Measurements from ENCODE around the gene NEK1. TPM values are rescaled to one million over a fixed set of nuclear protein-coding genes. Genes with fewer than 3 reads are reported as not detected.

NEK1 gene
- total and polyA plus RNA-seq, 2 of the 13 experiments (the other 11 are each of a cell fraction or from before 2014, with no cell fraction given) = 2.9 to 5.4 TPM

- no peak for TF ChIP-seq ZNF605 (CRISPR knock-in tag; IDR thresholded peaks at IDR 0.05)
- TF ChIP-seq CHD4 (IDR thresholded peaks at IDR 0.05; ENCODE audit: borderline replicate concordance, low read length) = no peak
- TF ChIP-seq ZNF263 (CRISPR knock-in tag; IDR thresholded peaks at IDR 0.05) = no peak
- TF ChIP-seq MTA3 (CRISPR knock-in tag; IDR thresholded peaks at IDR 0.05) = no peak
- no peak for TF ChIP-seq ZFP62 (CRISPR knock-in tag; IDR thresholded peaks at IDR 0.05)
- TF ChIP-seq SP5 (CRISPR knock-in tag; IDR thresholded peaks at IDR 0.05; ENCODE audit: borderline replicate concordance, low read depth) = no peak
Observed at GRCh38 chr4:169489306-169489705, 123.1 kb downstream of the NEK1 start (continued).

- Histone ChIP-seq H3K9ac (ENCODE audit: insufficient read depth, low read depth, low read length) (no peak overlapping the region), H3K4me2 (ENCODE audit: low read depth, low read length) (peak overlapping the region; percentile 18; the same call in 1 of the 2 replicates), H2AFZ (ENCODE audit: low read length) (no peak overlapping the region), H4K20me1 (ENCODE audit: insufficient read depth, low read length) (no peaks in the 10 kb centered on the region), H3K9me3 (ENCODE audit: low read length) (no peaks in the 10 kb centered on the region), H3K36me3 (replicated peaks in 1 of 2; ENCODE audit: control insufficient read depth in 1 of 2, insufficient read depth in 2 of 2, low read length in 2 of 2) (no peaks in the 10 kb centered on the region), H3K27ac (ENCODE audit: extremely low read length, insufficient read depth, low read length) (no peak overlapping the region), H3K27me3 (ENCODE audit: control insufficient read depth in 1 of 2, insufficient read depth in 2 of 2, low read length in 2 of 2) (no peaks in the 10 kb centered on the region), H3K4me1 (ENCODE audit: insufficient read depth, low read length) (peaks cover 5% of the 10 kb centered on the region; the same call in 1 of the 2 replicates), H3K4me3 (replicated peaks in 1 of 3; ENCODE audit: insufficient read depth in 1 of 3, low read depth in 2 of 3, low read length in 3 of 3) (0 out of 6 replicates have a peak overlapping the region, but pooled peaks of 1 of the 3 experiments have one; percentile 3), H3K79me2 (ENCODE audit: insufficient read depth, low read length) (no peaks in the 10 kb centered on the region)
- peak; percentile 87 for FAIRE-seq
- CTCF ChIA-PET (ENCODE audit: low intra/inter-chr PET ratio, low total read pairs) = interaction anchor here (1.6 to 3.0 kb wide), 2 partner anchors 461 to 562 kb away, joined by 5 to 16 read pairs; no protein-coding TSS in a partner anchor
- intact Hi-C loops (cut with micrococcal nuclease; ENCODE audit: unreplicated experiment) (loop anchor here (1.0 to 10.0 kb wide), 6 partner anchors 216 to 1301 kb away; partner anchors contain the start of gene SH3RF1), in situ Hi-C loops (cut with HindIII; ENCODE audit: extremely low pct_ligation_motif_present, low pct_unique_long_range_greater_than_20kb) (loop anchor here (10.0 to 25.0 kb wide), 3 partner anchors 481 to 1299 kb away; no protein-coding TSS in a partner anchor)
- peak; percentile 36 for DNase-seq (ENCODE audit: low spot score)
- peak; percentile 67 for ATAC-seq
- BruUV-seq (replicated peaks) = no TSS peak
- POLR2A ChIA-PET = no interaction called here
- 36% methylated on average over 7 of the region's 7 CpGs for WGBS (ENCODE audit: low lambda C conversion rate)
- peak; percentile 59 for TF ChIP-seq RAD21 (CRISPR knock-in tag; IDR thresholded peaks at IDR 0.05)
- peak; percentile 71 for TF ChIP-seq SMC3 (IDR thresholded peaks at IDR 0.05; ENCODE audit: low read length)
- no peak for TF ChIP-seq KLF11 (CRISPR knock-in tag; IDR thresholded peaks at IDR 0.05)
- no peak for TF ChIP-seq ZNF253 (CRISPR knock-in tag; IDR thresholded peaks at IDR 0.05; ENCODE audit: borderline replicate concordance)
- TF ChIP-seq ZNF3 (CRISPR knock-in tag; IDR thresholded peaks at IDR 0.05) = no peak
- TF ChIP-seq YEATS4 (CRISPR knock-in tag; IDR thresholded peaks at IDR 0.05; ENCODE audit: borderline replicate concordance) = no peak
- no peak for TF ChIP-seq PAXIP1 (CRISPR knock-in tag; conservative IDR thresholded peaks at IDR 0.05)
- TF ChIP-seq TBP (CRISPR knock-in tag; IDR thresholded peaks at IDR 0.05) = no peak
- TF ChIP-seq NFIC (IDR thresholded peaks at IDR 0.05; ENCODE audit: low read length) = no peak
- TF ChIP-seq E2F2 (CRISPR knock-in tag; IDR thresholded peaks at IDR 0.05; ENCODE audit: borderline replicate concordance) = no peak
- no peak for TF ChIP-seq ZNF616 (CRISPR knock-in tag; IDR thresholded peaks at IDR 0.05; ENCODE audit: low read depth)
Observed at GRCh38 chr4:169485791-169486742, 126.3 kb downstream of the NEK1 start.

Data from HepG2 (cell line).